HG03097 (cell line): ENCODE measurements around the gene SYNM.

Experiments
- ATAC-seq: cut with Tn5 transposase; IDR thresholded peaks from one replicate; pipeline ENCODE4 v1.9.1; 2021; ENCODE audit not compliant: unreplicated experiment, low FRiP score

Gene SYNM

DNA sequence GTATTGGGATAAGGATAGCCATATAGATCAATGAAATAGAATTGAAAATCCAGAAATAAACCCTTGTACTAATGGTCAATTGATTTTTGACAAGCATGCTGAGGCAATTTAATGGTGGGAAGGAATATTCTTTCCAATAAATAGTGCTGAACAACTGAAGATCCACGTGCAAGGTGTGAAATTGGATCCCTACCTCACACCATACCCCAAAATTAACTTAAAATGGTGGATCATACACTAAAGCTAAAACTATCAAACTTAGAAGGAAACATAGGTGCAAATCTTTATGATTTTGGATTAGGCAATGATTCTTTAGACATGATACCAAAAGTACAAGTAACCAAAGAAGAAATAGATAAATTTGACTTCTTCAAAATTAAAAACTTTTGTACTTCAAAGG lies 22.1 kb upstream of the SYNM start:
- ATAC-seq = no peak

- no peak for ATAC-seq
Observed at GRCh38 chr15:99084965-99085364, 19.9 kb upstream of the SYNM start.

DNA sequence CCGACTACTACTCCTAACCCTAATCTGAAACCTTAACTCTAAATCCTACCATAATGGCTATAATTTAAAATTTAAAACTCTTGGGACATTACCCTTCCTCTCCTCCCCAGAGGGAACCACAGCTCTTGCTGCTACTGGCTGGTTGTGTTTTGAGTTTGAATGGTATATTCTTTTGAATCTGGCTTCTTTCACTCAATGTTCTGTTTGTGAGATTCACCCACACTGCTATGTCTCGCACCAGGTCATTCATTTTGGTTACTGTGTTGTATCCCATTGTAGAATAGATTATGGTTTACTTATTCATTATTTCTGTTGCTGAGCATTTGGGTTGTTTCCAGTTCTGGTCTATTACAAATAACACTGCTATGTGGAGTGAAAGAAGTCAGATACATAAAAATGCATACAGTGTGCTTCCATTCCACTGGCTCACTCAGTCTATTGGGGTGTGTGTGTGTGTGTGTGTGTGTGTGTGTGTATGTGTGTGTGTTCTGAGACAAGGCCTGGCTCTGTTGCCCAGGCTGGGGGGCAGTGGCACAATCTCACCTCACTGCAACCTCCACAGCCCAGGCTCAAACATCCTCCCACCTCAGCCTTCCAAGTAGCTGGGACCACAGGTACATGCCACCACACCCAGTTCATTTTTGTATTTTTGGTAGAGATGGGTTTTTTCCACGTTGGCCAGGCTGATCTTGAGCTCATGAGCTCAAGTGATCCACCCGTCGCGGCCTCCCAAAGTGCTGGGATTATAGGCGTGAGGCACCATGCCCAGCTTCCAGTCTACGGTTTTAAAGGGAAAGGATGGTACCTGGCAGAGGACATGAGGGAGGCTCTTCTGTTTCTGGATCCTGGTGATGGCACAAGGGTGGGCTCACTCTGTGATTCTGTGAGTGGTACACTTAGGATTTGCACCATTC lies 19.2 kb upstream of the SYNM start:
- ATAC-seq = no peak

DNA sequence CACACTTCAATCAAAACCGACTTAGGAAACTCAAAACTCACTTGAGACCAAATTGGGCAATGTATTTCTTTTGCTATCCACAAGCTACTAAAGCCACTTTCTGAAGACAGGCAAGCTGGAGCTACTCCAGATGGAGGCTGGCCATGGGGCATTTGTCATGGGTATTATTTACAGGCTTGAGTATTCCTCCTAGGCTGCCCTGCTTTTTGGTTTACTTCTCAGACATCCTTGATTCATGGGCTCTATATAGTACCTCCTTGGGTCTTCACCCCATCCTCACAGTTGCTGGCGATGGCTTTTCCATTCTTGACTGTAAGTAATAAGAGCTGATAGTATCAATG lies 18.6 kb upstream of the SYNM start:
- ATAC-seq = no peak

GRCh38 chr15:99087405-99087943 lies 17.4 kb upstream of the SYNM start:
- no peak for ATAC-seq

- ATAC-seq = peak; percentile 98
Observed at GRCh38 chr15:99090011-99090699, 14.7 kb upstream of the SYNM start.

DNA sequence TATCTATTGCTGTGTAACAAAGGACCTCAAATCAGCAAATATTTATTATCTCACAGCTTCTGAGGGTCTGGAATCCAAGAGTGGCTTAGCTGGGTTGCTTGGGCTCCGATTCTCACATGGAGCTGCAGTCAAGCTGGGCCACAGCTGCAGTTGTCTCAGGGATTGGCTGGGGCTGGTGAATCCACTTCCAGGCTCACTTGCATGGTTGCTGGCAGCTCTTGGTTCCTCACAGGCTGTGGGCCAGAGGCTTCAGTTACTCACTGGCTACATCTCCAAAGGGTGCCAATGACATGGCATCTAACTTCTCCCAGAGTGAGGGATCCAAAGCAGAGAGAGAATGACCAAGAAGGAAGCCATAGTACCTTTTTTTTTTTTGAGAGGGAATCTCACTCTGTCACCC lies 13.9 kb upstream of the SYNM start:
- ATAC-seq = no peak

GRCh38 chr15:99092554-99093172 lies 12.2 kb upstream of the SYNM start:
- ATAC-seq = no peak

DNA sequence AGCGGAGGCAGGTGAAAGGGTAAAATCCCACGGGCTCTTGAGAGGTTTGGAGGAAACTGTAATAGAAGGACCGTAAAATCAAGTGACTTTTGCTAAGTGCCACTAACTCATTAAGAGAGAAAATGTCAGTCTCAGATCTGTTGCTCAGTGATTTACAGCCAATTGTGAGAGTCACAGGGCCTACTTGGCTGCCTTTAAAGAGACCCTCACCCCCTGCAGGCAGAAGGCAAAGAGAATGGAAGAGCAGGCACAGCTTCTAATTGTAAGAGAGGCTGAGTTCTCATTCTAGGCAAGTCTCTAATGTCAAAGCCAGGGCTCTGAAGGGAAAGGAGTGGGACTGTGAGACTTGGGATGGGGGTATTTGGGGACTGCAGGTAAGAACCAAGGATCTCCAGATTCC lies 9.3 kb upstream of the SYNM start:
- no peak for ATAC-seq

- no peak for ATAC-seq
Observed at GRCh38 chr15:99096173-99096893, 8.5 kb upstream of the SYNM start.

DNA sequence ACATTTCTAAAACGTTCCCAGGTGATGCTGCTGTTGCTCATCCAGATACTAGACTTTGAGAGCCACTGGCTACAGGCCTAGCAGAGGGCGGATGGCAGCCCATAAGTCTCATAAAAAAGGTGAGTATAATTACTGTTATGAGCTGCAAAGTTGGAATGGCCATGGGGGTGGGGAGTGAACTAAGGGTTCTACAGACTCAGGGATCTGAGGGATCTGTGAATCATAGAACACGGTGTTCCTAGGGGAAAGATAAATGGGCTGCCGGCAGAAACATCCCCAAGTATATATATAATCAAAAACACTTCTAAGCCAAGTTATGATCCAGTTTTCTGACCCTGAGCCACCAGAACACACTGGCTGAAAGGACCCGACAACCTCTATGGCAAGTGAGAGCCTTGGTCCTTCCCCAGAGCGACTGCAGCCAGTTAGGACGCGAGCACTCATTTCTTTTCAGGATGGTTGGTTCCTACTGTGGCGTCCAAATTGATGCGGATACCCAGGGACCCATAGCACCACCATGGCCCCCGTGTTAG lies 7.9 kb upstream of the SYNM start:
- ATAC-seq = no peak

DNA sequence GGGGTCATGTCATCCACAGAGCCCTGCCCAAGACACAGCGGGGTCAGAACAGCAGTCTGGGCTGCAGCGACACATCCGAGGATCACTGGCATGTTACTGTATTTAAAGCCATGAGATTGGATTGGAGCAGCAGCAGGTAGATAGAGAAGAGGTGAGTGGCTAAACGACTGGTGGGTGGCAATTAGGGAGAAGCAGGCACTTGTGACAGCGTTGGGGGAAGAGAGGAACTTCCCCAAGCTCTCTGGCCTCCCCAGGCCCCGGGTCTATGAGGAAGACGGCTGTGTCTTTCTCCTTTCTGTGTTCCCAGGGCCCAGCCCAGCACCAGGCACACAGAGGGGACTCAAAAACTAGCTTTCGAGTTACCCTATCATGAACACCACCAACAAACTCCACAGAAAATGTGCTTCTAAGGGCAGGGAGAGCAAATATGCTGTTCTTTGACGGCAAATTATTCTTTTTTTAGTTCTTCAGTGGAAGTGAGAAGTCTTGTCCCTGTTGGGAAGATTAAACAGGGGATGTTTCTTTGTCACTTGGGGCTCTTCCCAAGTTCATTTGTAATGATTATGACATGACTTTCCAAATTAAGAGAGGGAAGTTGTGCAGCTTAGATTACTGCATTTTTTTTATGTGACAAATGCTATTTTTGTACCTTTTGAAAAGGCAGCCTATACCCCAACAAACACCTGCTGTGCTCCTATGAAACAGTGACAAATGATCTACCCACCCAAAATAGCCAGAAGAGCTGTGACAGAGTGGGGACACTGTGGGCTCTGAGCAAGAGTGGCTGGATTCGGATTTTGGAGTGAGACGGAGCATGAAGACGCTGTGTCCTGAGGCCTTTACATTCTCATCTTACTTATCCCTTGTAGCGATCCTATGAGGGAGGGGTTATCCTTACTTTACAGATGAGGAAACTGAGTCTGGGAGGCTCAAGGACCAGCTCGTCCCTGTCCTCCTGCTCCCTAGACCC lies 7.2 kb upstream of the SYNM start:
- ATAC-seq = no peak

GRCh38 chr15:99098426-99098825 lies 6.5 kb upstream of the SYNM start:
- no peak for ATAC-seq

GRCh38 chr15:99098991-99099390 lies 5.9 kb upstream of the SYNM start:
- ATAC-seq = no peak

DNA sequence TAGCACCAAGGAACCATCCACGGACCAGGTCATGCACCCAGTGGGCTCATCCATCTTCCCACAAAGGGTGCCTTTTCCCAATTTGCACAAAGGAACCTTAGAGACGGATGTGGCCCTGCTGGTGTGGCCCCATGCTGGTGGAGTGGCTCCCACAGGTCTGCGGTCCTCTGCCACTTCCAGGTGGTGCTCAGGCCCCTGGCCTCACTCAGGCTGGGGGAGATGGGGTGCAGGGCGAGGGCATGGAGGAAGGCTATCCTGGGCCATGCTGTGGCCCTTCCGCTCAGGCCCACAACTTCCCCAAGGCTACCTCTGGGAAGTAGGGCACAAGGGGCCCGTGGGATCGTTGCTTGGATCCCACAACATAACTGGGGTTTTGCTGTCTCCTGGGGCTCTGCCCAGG lies 5.2 kb upstream of the SYNM start:
- ATAC-seq = no peak

DNA sequence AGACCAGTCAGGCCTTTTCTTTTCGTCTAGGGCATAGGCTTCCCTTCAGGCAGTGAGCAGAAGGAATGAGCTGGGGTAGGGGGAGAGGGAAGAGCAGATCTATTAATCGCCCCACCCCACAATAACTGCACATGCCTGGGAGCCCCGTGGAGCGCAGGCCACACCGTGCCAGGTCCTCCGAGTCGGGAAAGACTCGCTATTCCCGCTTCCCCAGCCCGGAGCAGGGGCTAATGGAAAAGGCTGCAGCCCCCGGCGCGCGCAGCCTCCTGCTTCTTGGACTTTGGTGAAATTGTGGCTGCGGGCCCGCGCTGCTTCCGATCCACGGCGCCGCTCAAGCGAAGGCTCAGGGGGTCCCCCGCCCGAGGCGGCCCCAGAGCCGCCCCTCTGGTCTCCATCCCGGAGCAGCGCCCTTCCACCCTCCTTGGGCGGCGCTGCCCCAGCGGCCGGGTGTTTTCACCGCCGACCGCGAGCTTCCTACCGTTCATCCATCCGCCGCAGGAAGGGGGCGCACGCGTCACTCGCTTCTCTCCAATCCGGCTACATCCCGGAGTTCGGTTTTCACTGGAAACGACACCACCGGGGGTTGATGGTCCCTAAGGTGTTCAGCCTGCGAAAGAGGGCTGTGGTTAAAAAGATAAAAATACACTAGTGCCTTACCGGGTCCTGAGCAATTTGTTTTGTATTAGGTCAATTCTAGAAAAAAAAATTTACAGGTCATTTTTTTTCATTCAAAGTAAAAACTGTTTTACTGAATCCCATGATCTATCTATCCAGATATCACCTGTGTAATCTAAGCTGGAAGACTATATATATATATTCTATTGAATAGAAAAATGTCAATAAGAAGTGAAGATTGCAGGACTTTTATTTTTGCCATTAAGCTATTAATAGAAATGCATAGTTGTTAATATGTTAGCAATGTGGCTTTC lies 4.4 kb upstream of the SYNM start:
- ATAC-seq = peak; percentile 41

DNA sequence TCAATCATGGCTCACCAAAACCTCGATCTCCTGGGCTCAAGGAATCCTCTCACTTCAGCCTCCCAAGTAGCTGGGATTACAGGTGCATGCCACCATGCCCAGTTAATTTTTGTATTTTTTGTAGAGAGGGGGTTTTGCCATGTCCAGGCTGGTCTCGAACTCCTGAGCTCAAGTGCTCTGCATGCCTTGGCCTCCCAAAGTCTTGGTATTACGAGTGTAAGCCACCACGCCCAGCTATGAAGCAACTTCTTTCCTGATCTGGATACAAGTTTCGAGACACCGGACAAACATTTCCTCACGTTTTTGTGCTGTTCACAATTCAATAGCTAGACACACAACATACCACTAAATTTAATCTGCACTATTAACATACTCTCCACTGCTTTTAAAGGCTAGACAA lies 3.4 kb upstream of the SYNM start:
- no peak for ATAC-seq
